Measurements from ENCODE around the gene C2orf68. TPM values are rescaled to one million over a fixed set of nuclear protein-coding genes. Genes with fewer than 3 reads are reported as not detected.
"Not testable (repeated sequence)": the region's sequence is repeated elsewhere in the genome, so short reads cannot be mapped to it uniquely, and the experiment has no call there.

The C2orf68 gene
- total and polyA plus RNA-seq, 2 donors (not counting 1 experiment from before 2014, with no cell fraction given): 30.5 to 82.4 TPM

DNA sequence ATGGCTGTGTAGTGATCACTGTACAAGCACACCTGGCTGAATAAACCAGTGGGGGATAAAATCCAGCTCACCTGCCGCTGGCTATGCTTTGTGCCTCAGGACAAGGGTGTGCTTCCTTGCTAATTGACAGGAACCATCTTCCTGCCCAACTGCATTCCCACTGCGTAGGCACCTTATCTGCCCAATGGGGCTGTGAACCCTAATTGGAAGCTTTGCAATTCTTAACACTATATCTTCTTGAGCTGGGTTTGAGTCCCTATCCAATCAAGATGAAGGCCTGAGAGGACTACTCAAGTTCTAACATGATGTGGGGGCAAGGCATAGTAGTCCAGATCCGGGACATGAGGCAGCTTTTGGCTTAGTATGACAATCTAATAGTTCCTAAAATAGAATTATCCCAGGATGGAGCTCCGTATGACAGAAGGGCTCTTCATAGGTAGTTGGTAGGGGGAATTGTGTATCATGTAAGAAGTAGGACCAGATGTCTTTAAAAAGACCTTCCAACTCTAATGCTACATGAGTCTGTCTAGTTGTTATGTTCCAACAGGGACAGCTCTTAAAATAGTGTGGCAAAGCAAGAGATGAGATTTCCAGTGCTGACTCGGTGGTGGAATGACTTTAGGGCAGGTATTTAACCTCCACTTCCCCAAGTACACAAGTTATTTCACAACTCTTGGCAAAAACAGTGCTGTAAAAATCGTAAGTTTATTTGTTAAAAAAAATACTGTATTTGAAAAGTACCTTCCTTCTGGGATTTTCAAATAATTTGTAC lies 7.1 kb downstream of the C2orf68 start:
- intact Hi-C loops (cut with micrococcal nuclease): loop anchor here (5.0 kb wide), 1 partner anchor 212 kb away; no protein-coding TSS in a partner anchor
- TF ChIP-seq, protein P1, sequence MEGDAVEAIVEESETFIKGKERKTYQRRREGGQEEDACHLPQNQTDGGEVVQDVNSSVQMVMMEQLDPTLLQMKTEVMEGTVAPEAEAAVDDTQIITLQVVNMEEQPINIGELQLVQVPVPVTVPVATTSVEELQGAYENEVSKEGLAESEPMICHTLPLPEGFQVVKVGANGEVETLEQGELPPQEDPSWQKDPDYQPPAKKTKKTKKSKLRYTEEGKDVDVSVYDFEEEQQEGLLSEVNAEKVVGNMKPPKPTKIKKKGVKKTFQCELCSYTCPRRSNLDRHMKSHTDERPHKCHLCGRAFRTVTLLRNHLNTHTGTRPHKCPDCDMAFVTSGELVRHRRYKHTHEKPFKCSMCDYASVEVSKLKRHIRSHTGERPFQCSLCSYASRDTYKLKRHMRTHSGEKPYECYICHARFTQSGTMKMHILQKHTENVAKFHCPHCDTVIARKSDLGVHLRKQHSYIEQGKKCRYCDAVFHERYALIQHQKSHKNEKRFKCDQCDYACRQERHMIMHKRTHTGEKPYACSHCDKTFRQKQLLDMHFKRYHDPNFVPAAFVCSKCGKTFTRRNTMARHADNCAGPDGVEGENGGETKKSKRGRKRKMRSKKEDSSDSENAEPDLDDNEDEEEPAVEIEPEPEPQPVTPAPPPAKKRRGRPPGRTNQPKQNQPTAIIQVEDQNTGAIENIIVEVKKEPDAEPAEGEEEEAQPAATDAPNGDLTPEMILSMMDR (IDR thresholded peaks at IDR 0.05): no peak
- no peak for TF ChIP-seq EZH2 (IDR thresholded peaks at IDR 0.05; ENCODE audit: borderline replicate concordance, insufficient read depth, low read depth, low read length, poor library complexity, severe bottlenecking)
- Mint-ChIP-seq H3K27ac (peak overlapping the region; percentile 66), H3K9me3 (ENCODE audit: insufficient read depth) (no peaks in the 10 kb centered on the region), H3K27me3 (no peaks in the 10 kb centered on the region), H3K4me3 (peak overlapping the region; percentile 29), H3K4me1 (peaks cover 43% of the 10 kb centered on the region)
- Histone ChIP-seq H2AFZ (ENCODE audit: insufficient read depth, low read depth, low read length, poor library complexity, severe bottlenecking) (no peak overlapping the region), H3K9me3 (ENCODE audit: control extremely low read depth in 1 of 3, control insufficient read depth in 2 of 3, insufficient read depth in 1 of 3, low read length in 2 of 3) (no peaks in the 10 kb centered on the region), H3K27me3 (replicated peaks in 1 of 4; ENCODE audit: control extremely low read depth in 1 of 4, control insufficient read depth in 3 of 4, insufficient read depth in 4 of 4, low read length in 3 of 4) (no peaks in the 10 kb centered on the region), H3K79me2 (ENCODE audit: control insufficient read depth, insufficient read depth, low read length) (peaks cover 23% of the 10 kb centered on the region), H3K9ac (ENCODE audit: low read length) (no peak overlapping the region), H3K27ac (ENCODE audit: low read length in 2 of 2) (no peak overlapping the region), H3K4me2 (replicated peaks; ENCODE audit: low read depth, low read length, poor library complexity, severe bottlenecking) (no peak overlapping the region), H4K20me1 (ENCODE audit: control insufficient read depth, insufficient read depth, low read length, poor library complexity, severe bottlenecking) (peaks cover 29% of the 10 kb centered on the region), H3K36me3 (replicated peaks in 1 of 2; ENCODE audit: control extremely low read depth in 1 of 2, control insufficient read depth in 1 of 2, extremely low read depth in 1 of 2, insufficient read depth in 2 of 2, low read length in 1 of 2) (peaks cover 0 to 26% of the 10 kb centered on the region in 2 experiments), H3K4me3 (ENCODE audit: control extremely low read depth in 1 of 5, extremely low read depth in 1 of 5, insufficient read depth in 1 of 5, low read depth in 2 of 5, low read length in 4 of 5) (no peak overlapping the region), H3K4me1 (ENCODE audit: control insufficient read depth in 2 of 2, insufficient read depth in 2 of 2, low read length in 2 of 2) (peaks cover 17 to 23% of the 10 kb centered on the region in 2 donors)
- 100% methylated on average over 1 of the region's 6 CpGs for WGBS (ENCODE audit: insufficient coverage)
- DNase-seq (no peak), ATAC-seq (ENCODE audit: low read depth) (no peak)
- POLR2A ChIA-PET: interaction anchor here (1.1 kb wide), 1 partner anchor 12 kb away, joined by 5 read pairs; the partner anchor contains the start of gene USP39
- CTCF ChIA-PET: interaction anchor here (1.0 kb wide), 2 partner anchors 33 to 53 kb away, joined by 3 to 4 read pairs; no protein-coding TSS in a partner anchor

DNA sequence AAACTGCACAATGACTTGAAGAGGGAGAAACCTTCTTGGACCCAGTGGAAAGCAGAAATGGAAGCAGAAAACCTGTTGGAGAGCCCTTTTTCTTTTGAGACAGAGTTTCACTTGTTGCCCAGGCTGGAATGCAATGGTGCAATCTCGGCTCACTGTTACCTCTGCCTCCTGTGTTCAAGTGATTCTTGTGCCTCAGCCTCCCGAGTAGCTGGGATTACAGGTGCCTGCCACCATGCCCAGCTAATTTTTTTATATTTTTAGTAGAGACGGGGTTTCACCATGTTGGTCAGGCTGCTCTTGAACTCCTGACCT lies 7.8 kb downstream of the C2orf68 start:
- CTCF ChIA-PET: interaction anchor here (0.6 to 1.4 kb wide), 3 partner anchors 36 to 185 kb away, joined by 3 to 5 read pairs (median 3); no protein-coding TSS in a partner anchor
- peak overlapping the region; percentile 39 for H3K4me3 Mint-ChIP-seq
- H3K27ac ChIP-seq (ENCODE audit: low read length in 2 of 2); H3K4me3 ChIP-seq (ENCODE audit: control extremely low read depth in 1 of 5, extremely low read depth in 1 of 5, insufficient read depth in 1 of 5, low read depth in 2 of 5, low read length in 4 of 5); H3K9me3 ChIP-seq (ENCODE audit: control extremely low read depth in 1 of 3, control insufficient read depth in 2 of 3, insufficient read depth in 1 of 3, low read length in 2 of 3); H2AFZ ChIP-seq (ENCODE audit: insufficient read depth, low read depth, low read length, poor library complexity, severe bottlenecking); H3K27me3 Mint-ChIP-seq; POLR2A ChIA-PET; H3K27ac Mint-ChIP-seq; H3K9ac ChIP-seq (ENCODE audit: low read length); DNase-seq; ATAC-seq (ENCODE audit: low read depth); H3K27me3 ChIP-seq (replicated peaks in 1 of 4; ENCODE audit: control extremely low read depth in 1 of 4, control insufficient read depth in 3 of 4, insufficient read depth in 4 of 4, low read length in 3 of 4); H3K9me3 Mint-ChIP-seq (ENCODE audit: insufficient read depth): not testable (repeated sequence)
- H3K79me2 ChIP-seq (ENCODE audit: control insufficient read depth, insufficient read depth, low read length): peaks cover 23% of the 10 kb centered on the region
- peak overlapping the region; percentile 80 for H3K4me2 ChIP-seq (replicated peaks; ENCODE audit: low read depth, low read length, poor library complexity, severe bottlenecking)
- peaks cover 26% of the 10 kb centered on the region for H4K20me1 ChIP-seq (ENCODE audit: control insufficient read depth, insufficient read depth, low read length, poor library complexity, severe bottlenecking)
- H3K36me3 ChIP-seq (replicated peaks in 1 of 2; ENCODE audit: control extremely low read depth in 1 of 2, control insufficient read depth in 1 of 2, extremely low read depth in 1 of 2, insufficient read depth in 2 of 2, low read length in 1 of 2): peaks cover 0 to 29% of the 10 kb centered on the region in 2 experiments
- 93% methylated on average over 3 of the region's 3 CpGs for WGBS (ENCODE audit: insufficient coverage)
- intact Hi-C loops (cut with micrococcal nuclease): loop anchor here (5.0 kb wide), 1 partner anchor 212 kb away; no protein-coding TSS in a partner anchor
- H3K4me1 Mint-ChIP-seq: peaks cover 39% of the 10 kb centered on the region
- H3K4me1 ChIP-seq (ENCODE audit: control insufficient read depth in 2 of 2, insufficient read depth in 2 of 2, low read length in 2 of 2): peaks cover 17 to 23% of the 10 kb centered on the region in 2 donors

All from B cell (primary cell).